NOMO-1 (cell line): Measurements from ENCODE around the gene PMAIP1.
A peak's percentile ranks its signal among the peaks of the same experiment; 100 is the strongest.
"Not testable (repeated sequence)": the region's sequence is repeated elsewhere in the genome, so short reads cannot be mapped to it uniquely, and the experiment has no call there.

ENCODE experiments used
- DNase-seq, 2 experiments: peaks; one replicate each; lab custom pipeline; 2025; ENCODE audit not compliant: unreplicated experiment in 2 of 2; lab: John Stamatoyannopoulos, UW

PMAIP1 gene

DNA sequence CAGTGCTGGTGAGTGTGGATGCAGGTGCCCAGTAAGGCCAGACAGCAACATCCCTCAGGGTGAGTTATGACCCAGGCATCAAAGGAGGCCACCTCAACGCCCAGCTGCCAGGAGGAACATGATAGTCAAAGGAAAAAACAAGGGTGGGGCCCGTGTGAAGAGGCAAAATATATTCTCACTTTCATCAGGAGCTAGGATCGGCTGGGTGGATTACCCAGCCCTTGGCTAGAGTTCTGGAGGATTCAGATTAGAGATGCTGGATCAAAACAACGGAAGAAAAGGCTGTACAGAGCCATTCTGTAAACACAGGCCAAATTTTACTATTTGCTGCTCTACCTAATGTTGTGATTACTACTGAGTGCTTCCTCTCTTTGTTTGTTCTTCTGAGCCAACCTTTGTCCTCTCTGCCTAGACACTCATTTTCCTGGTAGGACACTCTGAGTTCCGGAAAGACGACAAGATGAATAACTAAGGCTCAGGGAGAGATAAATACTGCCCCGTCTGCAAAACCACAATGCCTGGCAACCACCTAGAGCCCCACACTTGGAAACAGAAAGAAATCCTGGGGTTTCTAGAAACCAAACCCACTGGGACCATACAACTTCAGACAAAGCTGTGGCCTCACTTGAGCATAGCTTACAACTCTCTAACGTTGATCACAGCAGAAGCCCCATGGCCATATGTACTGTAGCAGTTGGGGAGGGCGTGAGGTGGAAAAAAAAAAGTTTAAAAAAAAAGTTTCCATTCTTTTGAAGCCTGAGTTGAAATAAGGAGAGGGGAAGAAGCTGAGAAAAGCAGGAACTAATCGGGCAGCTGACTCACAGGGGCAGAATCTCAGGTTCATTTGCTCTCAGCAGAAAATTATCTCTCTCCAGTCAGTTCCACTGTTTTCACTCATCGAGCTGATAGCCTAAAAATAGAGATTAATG is 17.8 kb upstream of the PMAIP1 start:
- DNase-seq, result peak; percentile 14 to 72

- DNase-seq, result no peak
These were observed 15.4 kb upstream of the PMAIP1 start for GRCh38 chr18:59884351-59884750.

GRCh38 chr18:59885579-59886163 is 14.1 kb upstream of the PMAIP1 start:
- peak; percentile 71 to 91 for DNase-seq

GRCh38 chr18:59886399-59886798 is 13.4 kb upstream of the PMAIP1 start:
- not testable (repeated sequence) for DNase-seq

DNA sequence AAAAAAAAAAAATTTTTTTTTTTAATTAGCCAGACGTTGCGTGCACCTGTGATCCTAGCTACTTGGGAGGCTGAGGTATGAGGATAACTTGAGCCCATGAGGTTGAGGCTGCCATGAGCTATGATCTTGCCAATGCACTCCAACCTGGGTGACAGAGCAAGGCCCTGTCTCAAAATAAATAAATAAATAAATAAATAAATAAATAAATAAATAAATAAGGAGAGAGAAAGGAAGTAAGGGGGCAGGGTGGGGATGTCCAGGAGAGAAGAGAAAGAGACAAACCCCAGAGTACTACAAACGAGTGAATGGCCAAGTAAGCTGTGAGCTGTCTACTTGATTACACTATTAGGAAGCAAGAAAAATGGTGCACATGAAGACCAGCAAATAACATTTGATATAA is 7.7 kb upstream of the PMAIP1 start:
- DNase-seq, result no peak

DNA sequence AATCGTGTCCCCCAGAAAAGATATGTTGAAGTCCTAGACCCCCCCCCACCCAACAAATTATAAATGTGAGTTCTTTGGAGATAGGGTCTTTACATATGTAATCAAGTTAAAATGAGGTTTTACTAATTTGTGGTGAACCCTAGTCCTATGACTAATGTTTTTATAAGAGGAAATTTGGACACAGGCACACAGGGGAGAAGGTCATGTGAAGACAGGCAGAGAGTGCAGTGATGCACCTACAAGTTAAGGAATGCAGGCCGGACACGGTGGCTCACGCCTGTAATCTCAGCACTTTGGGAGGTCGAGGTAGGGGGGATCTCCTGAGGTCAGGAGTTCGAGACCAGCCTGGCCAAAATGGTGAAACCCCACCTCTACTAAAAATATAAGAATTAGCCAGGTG is 5.8 kb upstream of the PMAIP1 start:
- DNase-seq, result no peak

- no peak for DNase-seq
These were observed 2.4 kb upstream of the PMAIP1 start for GRCh38 chr18:59897321-59897954.

- DNase-seq, result no peak
These were observed 1.7 kb upstream of the PMAIP1 start for GRCh38 chr18:59898093-59898492.

DNA sequence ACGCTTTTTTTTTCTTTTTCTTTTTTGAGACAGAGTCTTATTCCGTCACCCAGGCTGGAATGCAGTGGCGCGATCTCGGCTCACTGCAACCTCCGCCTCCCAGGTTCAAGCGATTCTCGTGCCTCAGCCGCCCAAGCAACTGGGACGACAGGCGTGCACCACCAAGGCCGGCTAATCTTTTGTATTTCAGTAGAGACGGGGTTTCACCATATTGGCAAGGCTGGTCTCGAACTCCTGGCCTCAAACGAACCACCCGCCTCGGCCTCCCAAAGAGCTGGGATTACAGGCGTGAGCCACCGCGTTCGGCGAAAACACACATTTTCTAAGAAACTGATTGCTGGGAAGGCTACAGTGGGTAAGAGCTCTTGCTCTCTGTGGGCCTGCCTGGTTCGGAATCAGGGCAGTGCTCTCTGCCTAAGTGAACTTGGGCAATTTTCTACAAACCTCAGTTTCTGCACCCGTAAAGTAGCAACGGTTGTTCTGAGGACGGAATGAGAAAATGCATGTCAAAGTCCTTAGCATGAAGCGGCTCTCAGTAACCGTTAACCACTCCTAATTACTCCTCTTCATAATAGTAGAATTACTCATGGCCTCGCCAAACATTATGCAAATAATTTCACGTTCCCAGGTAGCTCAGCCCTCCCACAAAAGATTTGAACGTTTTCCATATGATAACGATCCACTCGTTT is 1.0 kb upstream of the PMAIP1 start:
- DNase-seq, result no peak

DNA sequence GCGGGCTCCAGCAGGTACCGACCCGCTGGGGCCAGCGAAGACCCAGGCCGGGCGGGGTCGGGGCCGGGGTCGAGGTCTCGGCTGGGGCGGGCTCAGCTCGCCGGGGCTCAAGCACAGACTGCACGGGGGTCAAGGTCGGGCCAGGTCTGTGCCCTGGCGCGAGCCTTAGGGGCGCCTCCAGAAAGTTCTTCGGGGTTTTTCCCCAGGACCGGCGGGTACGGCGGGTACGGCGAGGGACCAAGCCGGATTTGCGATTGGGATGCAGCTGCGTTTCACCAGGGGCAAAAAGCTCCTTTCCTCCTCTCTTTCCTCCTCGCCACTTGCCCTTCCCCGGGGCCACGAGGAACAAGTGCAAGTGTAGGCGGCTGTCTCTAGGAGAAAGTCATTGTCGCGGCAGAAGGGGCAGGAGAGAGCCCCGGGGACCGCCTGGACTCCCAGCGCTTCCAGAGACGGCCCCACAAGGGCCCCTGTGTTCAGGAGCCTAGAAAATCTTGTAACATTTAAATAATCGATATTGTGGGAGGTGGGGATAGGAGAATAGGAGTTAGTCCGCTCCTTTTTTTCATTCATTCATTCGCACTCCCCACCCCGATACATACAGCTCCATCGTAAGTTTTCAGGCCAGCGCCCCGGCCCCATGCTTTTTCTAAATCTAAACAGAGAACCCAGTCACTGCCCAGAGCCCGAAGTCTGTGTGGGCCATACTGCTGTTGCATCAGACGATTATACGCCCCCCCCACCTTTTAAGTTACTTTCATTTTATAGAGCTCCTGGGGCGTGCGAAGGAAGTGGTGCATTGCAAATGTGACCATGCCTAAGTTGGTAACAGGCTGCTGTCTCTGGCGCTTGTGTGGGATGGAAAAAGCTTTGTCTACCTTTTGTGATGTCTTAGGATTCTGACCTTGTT is 679 bp downstream of the PMAIP1 start:
- DNase-seq, result peak; percentile 62 to 82

- DNase-seq, result no peak
These were observed 2.6 kb downstream of the PMAIP1 start for GRCh38 chr18:59902131-59902992.

DNA sequence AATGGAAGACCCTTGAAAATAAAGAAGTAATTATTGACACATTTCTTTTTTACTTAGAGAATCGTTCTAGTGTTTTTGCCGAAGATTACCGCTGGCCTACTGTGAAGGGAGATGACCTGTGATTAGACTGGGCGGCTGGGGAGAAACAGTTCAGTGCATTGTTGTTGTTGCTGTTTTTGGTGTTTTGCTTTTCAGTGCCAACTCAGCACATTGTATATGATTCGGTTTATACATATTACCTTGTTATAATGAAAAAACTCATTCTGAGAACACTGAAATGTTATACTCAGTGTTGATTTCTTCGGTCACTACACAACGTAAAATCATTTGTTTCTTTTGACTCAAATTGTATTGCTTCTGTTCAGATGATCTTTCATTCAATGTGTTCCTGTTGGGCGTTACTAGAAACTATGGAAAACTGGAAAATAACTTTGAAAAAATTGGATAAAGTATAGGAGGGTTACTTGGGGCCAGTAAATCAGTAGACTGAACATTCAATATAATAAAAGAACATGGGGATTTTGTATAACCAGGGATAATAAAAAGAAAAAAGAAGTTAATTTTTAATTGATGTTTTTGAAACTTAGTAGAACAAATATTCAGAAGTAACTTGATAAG is 3.3 kb downstream of the PMAIP1 start:
- no peak for DNase-seq

- no peak for DNase-seq
These were observed 4.3 kb downstream of the PMAIP1 start for GRCh38 chr18:59904011-59904601.

GRCh38 chr18:59905686-59906091 is 5.9 kb downstream of the PMAIP1 start:
- no peak for DNase-seq

DNA sequence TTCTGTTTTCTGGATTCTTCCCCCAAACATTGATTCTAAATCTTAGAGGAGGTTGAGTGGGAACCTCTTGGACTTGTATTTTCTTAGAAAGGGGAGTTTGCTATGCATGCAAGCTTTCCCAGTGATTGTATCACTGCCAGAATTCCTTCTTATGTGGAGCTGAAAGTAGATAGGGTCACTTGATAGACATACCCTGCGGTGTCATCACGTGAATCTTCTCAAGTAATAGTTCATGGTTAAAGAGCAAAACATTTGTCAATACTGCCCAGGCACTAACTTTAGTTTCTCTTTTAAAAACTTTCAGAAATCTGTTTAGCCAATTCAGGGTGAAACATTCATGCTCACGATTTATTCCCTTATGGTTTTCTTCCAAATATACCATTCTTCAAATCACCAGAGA is 6.4 kb downstream of the PMAIP1 start:
- DNase-seq, result no peak

DNA sequence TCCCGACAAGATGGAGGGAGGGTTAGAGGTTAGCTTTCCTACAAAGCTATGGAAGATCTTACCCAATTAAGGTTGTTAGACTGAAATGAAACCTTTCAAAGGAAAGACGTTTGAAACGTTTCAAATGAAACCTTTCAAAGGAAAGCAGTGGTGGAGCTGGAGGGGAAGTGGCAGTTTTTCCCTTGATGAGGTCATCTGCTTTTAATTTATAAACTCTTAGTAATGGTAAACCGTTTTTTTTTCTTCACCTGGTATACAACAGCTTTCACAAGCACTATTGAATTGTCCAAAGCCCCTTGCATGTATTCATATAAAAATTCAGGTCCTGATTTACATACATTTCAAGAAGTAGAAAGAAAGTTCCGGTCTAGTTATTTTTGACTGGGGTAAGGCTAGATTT is 7.4 kb downstream of the PMAIP1 start:
- DNase-seq, result peak; percentile 4 to 43

GRCh38 chr18:59907660-59908059 is 7.9 kb downstream of the PMAIP1 start:
- DNase-seq, result no peak

- no peak for DNase-seq
These were observed 9.0 kb downstream of the PMAIP1 start for GRCh38 chr18:59908799-59909198.
